AG04450 (cell line): ENCODE measurements around the gene MGRN1. TPM values are rescaled to one million over a fixed set of nuclear protein-coding genes. Genes with fewer than 3 reads are reported as not detected.

ENCODE experiments used
- CTCF ChIA-PET: fragments of 300-600, 350-600 bp; formaldehyde crosslinking; extraction: SDS; loops from one replicate; lab custom pipeline; 2022; ENCODE audit warnings: antibody characterized with exemption, inconsistent platforms; lab: Charles Lee
- POLR2A ChIA-PET: fragments of 350-600 bp; formaldehyde crosslinking; extraction: SDS; loops from one replicate; lab custom pipeline; 2021; ENCODE audit warnings: antibody characterized with exemption, inconsistent platforms; lab: Yijun Ruan, JAX
- DNase-seq: peaks from one replicate; pipeline ENCODE4 v3.0.0-alpha.2; 2011; ENCODE audit warnings: low read depth, low spot score
- H3K27ac ChIP-seq: one replicate; pipeline ENCODE4 v1.5.1; 2012; ENCODE audit warnings: low read depth, low read length, control low read depth
- H3K27me3 ChIP-seq: one replicate; pipeline ENCODE4 v1.6.0; 2012; ENCODE audit warnings: low read length; ENCODE audit not compliant: control insufficient read depth, insufficient read depth
- H3K4me3 ChIP-seq: 2 replicates; pipeline ENCODE4 v1.5.1; 2011; ENCODE audit warnings: mild to moderate bottlenecking, low read depth, low read length, control low read depth
- H3K9me3 ChIP-seq: 2 replicates; pipeline ENCODE4 v1.5.1; 2012; ENCODE audit warnings: low read length; ENCODE audit not compliant: control insufficient read depth, insufficient read depth
- polyA plus RNA-seq: library from polyadenylated mRNA; depleted of rRNA; stranded (reverse); fragments of >200 nt; gene quantifications from 2 replicates; pipeline ENCODE4 v1.2.3, GENCODE V29; 2011
- TF ChIP-seq, protein P1 (sequence below): IDR thresholded peaks from 2 replicates; pipeline ENCODE4 v1.5.1; 2011; ENCODE audit warnings: low read depth, low read length, control low read depth, inconsistent platforms

MGRN1 gene
- polyA plus RNA-seq, 1 experiment: 3.4 TPM

DNA sequence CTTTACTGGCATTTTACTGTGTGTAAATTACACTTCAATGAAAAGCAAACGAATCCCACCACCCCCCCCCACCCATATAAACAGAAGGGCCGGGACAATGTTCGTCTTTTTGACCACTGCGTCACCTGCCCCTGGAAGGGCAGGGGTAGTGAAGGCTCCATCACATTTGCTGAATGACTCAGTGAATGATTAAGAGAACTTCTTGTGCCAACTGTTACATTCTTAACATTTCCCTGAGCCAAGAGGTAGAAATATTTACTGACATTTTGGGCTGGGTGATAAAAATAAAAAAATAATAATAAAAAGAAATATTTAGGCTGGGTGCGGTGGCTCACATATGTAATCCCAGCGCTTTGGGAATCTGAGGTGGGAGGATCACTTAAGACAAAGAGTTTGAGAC lies 44.4 kb upstream of the MGRN1 start:
- no peaks in the 10 kb centered on the region for H3K27me3 ChIP-seq
- CTCF ChIA-PET: interaction anchor here (1.2 to 1.9 kb wide), 2 partner anchors 75 to 178 kb away, joined by 3 to 5 read pairs; no protein-coding TSS in a partner anchor
- no peak for DNase-seq

DNA sequence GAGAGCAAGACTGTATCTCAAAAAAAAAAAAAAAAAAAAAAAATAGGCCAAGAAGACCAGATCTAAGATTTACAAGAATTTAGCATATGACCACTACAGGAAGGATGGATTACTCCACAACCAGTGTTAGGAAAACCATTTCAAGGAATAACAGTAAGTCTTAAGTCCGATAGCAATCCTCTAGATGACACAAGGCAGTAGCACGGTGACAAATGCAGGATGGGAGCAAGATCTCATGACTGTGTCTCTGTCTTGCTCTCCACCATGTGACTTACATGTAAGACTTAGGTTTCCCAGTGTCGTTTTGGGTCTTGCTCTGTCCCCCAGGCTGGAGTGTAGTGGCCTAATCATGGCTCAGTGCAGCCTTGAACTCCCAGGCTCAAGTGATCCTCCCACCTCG lies 40.7 kb upstream of the MGRN1 start:
- Histone ChIP-seq H3K27ac (no peak overlapping the region), H3K27me3 (peaks cover 14% of the 10 kb centered on the region), H3K9me3 (peaks cover 12% of the 10 kb centered on the region), H3K4me3 (no peak overlapping the region)
- TF ChIP-seq, protein P1, sequence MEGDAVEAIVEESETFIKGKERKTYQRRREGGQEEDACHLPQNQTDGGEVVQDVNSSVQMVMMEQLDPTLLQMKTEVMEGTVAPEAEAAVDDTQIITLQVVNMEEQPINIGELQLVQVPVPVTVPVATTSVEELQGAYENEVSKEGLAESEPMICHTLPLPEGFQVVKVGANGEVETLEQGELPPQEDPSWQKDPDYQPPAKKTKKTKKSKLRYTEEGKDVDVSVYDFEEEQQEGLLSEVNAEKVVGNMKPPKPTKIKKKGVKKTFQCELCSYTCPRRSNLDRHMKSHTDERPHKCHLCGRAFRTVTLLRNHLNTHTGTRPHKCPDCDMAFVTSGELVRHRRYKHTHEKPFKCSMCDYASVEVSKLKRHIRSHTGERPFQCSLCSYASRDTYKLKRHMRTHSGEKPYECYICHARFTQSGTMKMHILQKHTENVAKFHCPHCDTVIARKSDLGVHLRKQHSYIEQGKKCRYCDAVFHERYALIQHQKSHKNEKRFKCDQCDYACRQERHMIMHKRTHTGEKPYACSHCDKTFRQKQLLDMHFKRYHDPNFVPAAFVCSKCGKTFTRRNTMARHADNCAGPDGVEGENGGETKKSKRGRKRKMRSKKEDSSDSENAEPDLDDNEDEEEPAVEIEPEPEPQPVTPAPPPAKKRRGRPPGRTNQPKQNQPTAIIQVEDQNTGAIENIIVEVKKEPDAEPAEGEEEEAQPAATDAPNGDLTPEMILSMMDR: no peak
- ChIA-PET POLR2A (no interaction called here), CTCF (interaction anchor here (0.7 to 1.0 kb wide), 2 partner anchors 66 to 77 kb away, joined by 3 to 9 read pairs; no protein-coding TSS in a partner anchor)
- DNase-seq: no peak

More for the DNA sequence above, 44.4 kb upstream of the MGRN1 start:
- POLR2A ChIA-PET: no interaction called here
- Histone ChIP-seq H3K9me3 (no peaks in the 10 kb centered on the region), H3K27ac (no peak overlapping the region), H3K4me3 (no peak overlapping the region)
- TF ChIP-seq, protein P1: no peak

DNA sequence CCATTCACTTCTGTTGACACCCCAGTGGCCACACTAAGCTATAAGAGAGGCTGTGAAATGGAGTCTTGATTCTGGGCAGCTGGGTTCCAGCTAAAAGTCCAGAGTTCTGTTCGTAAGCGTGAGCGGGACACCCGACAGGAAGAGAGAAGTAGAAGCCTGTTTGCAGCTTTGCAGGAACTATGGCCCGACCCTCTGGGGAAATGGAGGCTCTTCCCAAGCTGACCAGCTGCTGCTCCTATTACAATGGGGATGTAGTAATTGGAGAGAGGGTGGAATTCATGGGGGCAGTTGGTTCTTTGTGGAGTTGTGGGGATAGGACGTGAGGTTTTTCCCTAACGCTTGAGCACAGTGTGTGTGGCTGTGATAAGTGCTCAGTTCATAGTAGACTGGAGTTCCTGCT lies 38.3 kb upstream of the MGRN1 start:
- POLR2A ChIA-PET: no interaction called here
- peaks cover 13% of the 10 kb centered on the region for H3K9me3 ChIP-seq
- no peak overlapping the region for H3K4me3 ChIP-seq
- CTCF ChIA-PET: interaction anchor here (0.7 to 2.9 kb wide), 18 partner anchors 9 to 136 kb away, joined by 3 to 38 read pairs (median 5); no protein-coding TSS in a partner anchor
- no peak overlapping the region for H3K27ac ChIP-seq
- TF ChIP-seq, protein P1: no peak
- DNase-seq: no peak
- H3K27me3 ChIP-seq: peaks cover 19% of the 10 kb centered on the region

DNA sequence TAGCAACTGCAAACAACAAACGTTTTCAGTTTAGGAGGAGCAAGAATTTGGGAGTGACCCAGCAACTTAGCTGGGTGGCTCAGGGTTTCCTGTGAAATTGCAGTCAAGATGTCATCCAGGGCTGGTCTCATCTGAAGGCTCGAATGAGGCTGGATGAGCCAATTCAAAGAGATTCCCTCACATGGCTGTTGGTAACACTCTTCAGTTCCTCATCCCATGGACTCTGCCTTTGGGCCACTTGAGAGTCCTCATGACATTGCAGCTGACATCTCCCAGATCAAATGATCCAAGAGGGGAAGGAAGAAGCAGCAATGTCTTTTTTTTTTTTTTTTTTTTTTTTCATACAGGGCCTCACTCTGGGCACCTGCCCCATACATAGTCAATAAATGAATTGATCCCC lies 36.2 kb upstream of the MGRN1 start:
- ChIA-PET CTCF (no interaction called here), POLR2A (no interaction called here)
- TF ChIP-seq, protein P1: no peak
- Histone ChIP-seq H3K27ac (no peak overlapping the region), H3K27me3 (peaks cover 25% of the 10 kb centered on the region), H3K4me3 (no peak overlapping the region), H3K9me3 (peaks cover 13% of the 10 kb centered on the region)
- no peak for DNase-seq

DNA sequence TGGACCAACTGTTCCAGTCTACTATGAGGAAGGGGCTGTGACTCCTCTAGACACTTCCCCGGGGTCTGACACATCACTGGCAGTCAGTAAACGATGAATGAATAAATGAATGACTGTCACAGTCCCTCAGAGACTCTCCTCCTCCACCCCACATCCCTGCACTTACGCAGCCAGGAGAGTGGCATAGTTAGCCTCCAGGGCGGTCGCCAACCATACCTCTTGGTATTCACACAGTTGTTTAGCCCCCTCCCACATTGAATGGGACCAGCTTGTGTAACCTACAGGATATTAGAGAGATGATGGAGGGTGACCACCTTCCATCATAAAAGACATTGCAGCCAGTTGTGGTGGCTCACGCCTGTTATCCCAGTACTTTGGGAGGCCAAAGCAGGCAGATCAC lies 35.7 kb upstream of the MGRN1 start:
- POLR2A ChIA-PET: interaction anchor here (0.6 kb wide), 1 partner anchor 12 kb away, joined by 4 read pairs; no protein-coding TSS in a partner anchor
- Histone ChIP-seq H3K4me3 (no peak overlapping the region), H3K9me3 (peaks cover 13% of the 10 kb centered on the region), H3K27ac (no peak overlapping the region), H3K27me3 (peaks cover 25% of the 10 kb centered on the region)
- CTCF ChIA-PET: no interaction called here
- TF ChIP-seq, protein P1: no peak
- DNase-seq: no peak
